Fibroblast of lung (primary cell): ENCODE results near the gene TOLLIP. TPM values are rescaled to one million over a fixed set of nuclear protein-coding genes. Genes with fewer than 3 reads are reported as not detected.
"Not testable (repeated sequence)": the region's sequence is repeated elsewhere in the genome, so short reads cannot be mapped to it uniquely, and the experiment has no call there.

Experiments
- DNase-seq, 2 donors: peaks; one replicate each; pipeline versions ENCODE4 v3.0.0 to v3.0.0-alpha.2; 2010; ENCODE audit warnings: low read depth in 2 of 2
- H2AFZ ChIP-seq: 2 replicates; pipeline ENCODE4 v1.5.1; 2012; ENCODE audit warnings: low read length, control low read depth, inconsistent platforms
- H3K27ac ChIP-seq: 2 replicates; pipeline ENCODE4 v1.5.1; 2011; ENCODE audit warnings: low read length, control low read depth; ENCODE audit not compliant: insufficient read depth
- H3K27me3 ChIP-seq: 2 replicates; pipeline ENCODE4 v1.5.1; 2011; ENCODE audit warnings: mild to moderate bottlenecking, low read length; ENCODE audit not compliant: control insufficient read depth, insufficient read depth
- H3K36me3 ChIP-seq: 2 replicates; pipeline ENCODE4 v1.5.1; 2011; ENCODE audit warnings: low read length; ENCODE audit not compliant: control insufficient read depth, insufficient read depth
- H3K4me1 ChIP-seq: 2 replicates; pipeline ENCODE4 v1.5.1; 2011; ENCODE audit warnings: low read length; ENCODE audit not compliant: control insufficient read depth, insufficient read depth; ENCODE audit errors: extremely low read depth
- H3K4me2 ChIP-seq: 2 replicates; pipeline ENCODE4 v1.5.1; 2011; ENCODE audit warnings: low read length, control low read depth; ENCODE audit not compliant: insufficient read depth; ENCODE audit errors: extremely low read depth
- H3K4me3 ChIP-seq, 4 experiments: fragments of 200-600 bp in 1 of 4; sonication (generic) in 1 of 4; replicated peaks in 1 of 4; 2 replicates each; pipeline ENCODE4 v1.5.1; 2011 to 2016; ENCODE audit warnings: low read length in 4 of 4, low read depth in 3 of 4, mild to moderate bottlenecking in 3 of 4, control low read depth in 2 of 4, inconsistent platforms in 1 of 4, mixed read lengths in 1 of 4; ENCODE audit not compliant: insufficient read depth in 1 of 4; ENCODE audit errors: control extremely low read depth in 1 of 4
- H3K79me2 ChIP-seq: 2 replicates; pipeline ENCODE4 v1.5.1; 2012; ENCODE audit warnings: mild to moderate bottlenecking, low read length, inconsistent platforms; ENCODE audit not compliant: control insufficient read depth, insufficient read depth
- H3K9ac ChIP-seq: 2 replicates; pipeline ENCODE4 v1.5.1; 2011; ENCODE audit warnings: mild to moderate bottlenecking, low read length, control low read depth; ENCODE audit not compliant: insufficient read depth
- H3K9me3 ChIP-seq: 2 replicates; pipeline ENCODE4 v1.5.1; 2012; ENCODE audit warnings: low read depth, low read length; ENCODE audit not compliant: control insufficient read depth, insufficient read depth
- H4K20me1 ChIP-seq: 2 replicates; pipeline ENCODE4 v1.5.1; 2011; ENCODE audit warnings: low read length; ENCODE audit not compliant: control insufficient read depth, insufficient read depth; ENCODE audit errors: extremely low read depth
- CTCF ChIP-seq, 2 donors: IDR thresholded peaks in 1 of 2; conservative IDR thresholded peaks in 1 of 2; 1 replicate in 1 of 2; 2 replicates in 1 of 2; pipeline ENCODE4 v1.5.1; 2011 to 2012; ENCODE audit warnings: low read length in 2 of 2, control low read depth in 1 of 2, inconsistent platforms in 1 of 2, low read depth in 1 of 2, mild to moderate bottlenecking in 1 of 2
- EZH2 ChIP-seq: IDR thresholded peaks from 2 replicates; pipeline ENCODE4 v1.5.1; 2012; ENCODE audit warnings: low read length, control low read depth, mild to moderate bottlenecking; ENCODE audit errors: missing control alignments
- polyA plus RNA-seq, 2 donors: library from polyadenylated mRNA; depleted of rRNA in 1 of 2; stranded (reverse) in 1 of 2; unstranded in 1 of 2; fragments of >200 nt; gene quantifications; 2 replicates each; pipeline ENCODE4 v1.2.1, GENCODE V29; 2011 to 2012; ENCODE audit warnings: missing spikeins in 1 of 2
- total RNA-seq: library from RNA; depleted of rRNA; stranded (reverse); fragments of >200 nt; gene quantifications from 2 replicates; pipeline ENCODE4 v1.2.1, GENCODE V29; 2014

Gene TOLLIP
- total and polyA plus RNA-seq, 2 donors (not counting 1 experiment from before 2014, with no cell fraction given): 28.4 to 34.6 TPM

- H3K9ac ChIP-seq: no peak overlapping the region
- no peak overlapping the region for H3K4me3 ChIP-seq
- no peak for DNase-seq
- H3K4me1 ChIP-seq: no peaks in the 10 kb centered on the region
- no peaks in the 10 kb centered on the region for H3K36me3 ChIP-seq
- no peaks in the 10 kb centered on the region for H3K27me3 ChIP-seq
- no peaks in the 10 kb centered on the region for H3K9me3 ChIP-seq
- no peak overlapping the region for H3K27ac ChIP-seq
- no peaks in the 10 kb centered on the region for H3K79me2 ChIP-seq
- H3K4me2 ChIP-seq: no peak overlapping the region
- no peaks in the 10 kb centered on the region for H4K20me1 ChIP-seq
- H2AFZ ChIP-seq: no peak overlapping the region
- no peak for TF ChIP-seq EZH2
These were observed 39.5 kb downstream of the TOLLIP start for GRCh38 chr11:1269957-1270356.

- no peak for TF ChIP-seq CTCF (conservative IDR thresholded peaks at IDR 0.05 in 1 of 2, IDR thresholded peaks at IDR 0.05 in 1 of 2; ENCODE audit: low read depth in 1 of 2, low read length in 2 of 2)
- no peak for TF ChIP-seq EZH2
- H4K20me1 ChIP-seq: no peaks in the 10 kb centered on the region
- no peaks in the 10 kb centered on the region for H3K27me3 ChIP-seq
- no peaks in the 10 kb centered on the region for H3K79me2 ChIP-seq
- no peak overlapping the region for H3K4me3 ChIP-seq
- no peak overlapping the region for H3K27ac ChIP-seq
- no peaks in the 10 kb centered on the region for H3K36me3 ChIP-seq
- no peak overlapping the region for H2AFZ ChIP-seq
- no peak overlapping the region for H3K4me2 ChIP-seq
- H3K4me1 ChIP-seq: no peaks in the 10 kb centered on the region
- no peak overlapping the region for H3K9ac ChIP-seq
- DNase-seq: no peak
- H3K9me3 ChIP-seq: no peaks in the 10 kb centered on the region
These were observed 41.9 kb downstream of the TOLLIP start for GRCh38 chr11:1267441-1268100.

- H3K4me2 ChIP-seq, H3K9me3 ChIP-seq, H3K4me1 ChIP-seq, H3K4me3 ChIP-seq, H2AFZ ChIP-seq, H3K79me2 ChIP-seq, DNase-seq, H3K27ac ChIP-seq, H3K27me3 ChIP-seq, H3K36me3 ChIP-seq, H4K20me1 ChIP-seq, H3K9ac ChIP-seq: not testable (repeated sequence)
These were observed 42.5 kb downstream of the TOLLIP start for GRCh38 chr11:1266976-1267375.

GRCh38 chr11:1265480-1265879 lies 44.0 kb downstream of the TOLLIP start:
- H3K4me3 ChIP-seq, H3K4me1 ChIP-seq, H3K27ac ChIP-seq, H3K9ac ChIP-seq, H3K36me3 ChIP-seq, H3K79me2 ChIP-seq, H2AFZ ChIP-seq, H3K4me2 ChIP-seq, H3K27me3 ChIP-seq, H4K20me1 ChIP-seq, H3K9me3 ChIP-seq, DNase-seq: not testable (repeated sequence)
